Activated naive CD4-positive, alpha-beta T cell treated with Interleukin-2 at 50 U/mL for 16 hours (primary cell): ENCODE data around the gene METTL25B.

Experiments
- DNase-seq: peaks from one replicate; pipeline ENCODE4 v3.0.0-alpha.2; 2020

The METTL25B gene

GRCh38 chr1:156727926-156728598, at the start of gene METTL25B:
Gene METTL25B (plus strand): TSS chr1:156728469. CDS start chr1:156729105, 636 bp downstream.
- DNase-seq = peak; percentile 82

GRCh38 chr1:156680056-156680455, 48.2 kb upstream of the METTL25B start:
- no peak for DNase-seq

- no peak for DNase-seq
Observed at GRCh38 chr1:156681196-156681960, 46.9 kb upstream of the METTL25B start.

GRCh38 chr1:156682166-156682890, 45.9 kb upstream of the METTL25B start:
- DNase-seq = no peak

GRCh38 chr1:156684227-156684782, 44.0 kb upstream of the METTL25B start:
- DNase-seq = peak; percentile 15

- peak; percentile 78 for DNase-seq
Observed at GRCh38 chr1:156689035-156689952, 39.0 kb upstream of the METTL25B start.

- DNase-seq = no peak
Observed at GRCh38 chr1:156689953-156690674, 38.2 kb upstream of the METTL25B start.

GRCh38 chr1:156690675-156691036, 37.6 kb upstream of the METTL25B start:
- DNase-seq = no peak

GRCh38 chr1:156691191-156691590, 37.1 kb upstream of the METTL25B start:
- DNase-seq = no peak

GRCh38 chr1:156691665-156692440, 36.4 kb upstream of the METTL25B start:
- no peak for DNase-seq

GRCh38 chr1:156692441-156692924, 35.8 kb upstream of the METTL25B start:
- DNase-seq = no peak

- no peak for DNase-seq
Observed at GRCh38 chr1:156692925-156693847, 35.1 kb upstream of the METTL25B start.

GRCh38 chr1:156693848-156694689, 34.2 kb upstream of the METTL25B start:
- DNase-seq = no peak

- no peak for DNase-seq
Observed at GRCh38 chr1:156694690-156694962, 33.6 kb upstream of the METTL25B start.

- DNase-seq = no peak
Observed at GRCh38 chr1:156696755-156697154, 31.5 kb upstream of the METTL25B start.

- no peak for DNase-seq
Observed at GRCh38 chr1:156697481-156697880, 30.8 kb upstream of the METTL25B start.

- DNase-seq = no peak
Observed at GRCh38 chr1:156698995-156699394, 29.3 kb upstream of the METTL25B start.

- no peak for DNase-seq
Observed at GRCh38 chr1:156700736-156701531, 27.3 kb upstream of the METTL25B start.
